Fibroblast of skin of right biceps (primary cell): ENCODE measurements around the gene RNF182.
"Not testable (repeated sequence)": the region's sequence is repeated elsewhere in the genome, so short reads cannot be mapped to it uniquely, and the experiment has no call there.

ENCODE experiments used
- DNase-seq: peaks from one replicate; pipeline ENCODE4 v3.0.0-alpha.2; 2013

Gene RNF182

DNA sequence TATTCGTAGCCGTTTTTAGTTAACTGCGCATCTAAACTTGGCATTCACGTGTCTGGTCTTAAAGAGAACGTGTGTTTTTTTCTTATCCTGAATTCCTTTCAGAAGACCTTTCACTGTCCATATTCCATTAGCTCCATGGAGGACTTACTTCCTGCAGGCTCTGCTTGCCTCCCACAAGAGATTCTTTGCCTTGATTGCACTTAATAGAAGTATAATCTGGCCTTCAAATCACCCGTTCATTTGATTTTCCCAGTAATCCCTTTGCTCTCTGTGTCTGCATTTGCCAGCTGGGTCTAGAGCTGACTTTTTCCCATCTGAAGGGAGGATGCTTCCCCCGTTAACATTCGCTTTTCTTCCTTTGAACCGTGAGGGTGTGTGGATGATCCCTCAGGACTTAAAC is 79.5 kb downstream of the RNF182 start:
- DNase-seq, result no peak

DNA sequence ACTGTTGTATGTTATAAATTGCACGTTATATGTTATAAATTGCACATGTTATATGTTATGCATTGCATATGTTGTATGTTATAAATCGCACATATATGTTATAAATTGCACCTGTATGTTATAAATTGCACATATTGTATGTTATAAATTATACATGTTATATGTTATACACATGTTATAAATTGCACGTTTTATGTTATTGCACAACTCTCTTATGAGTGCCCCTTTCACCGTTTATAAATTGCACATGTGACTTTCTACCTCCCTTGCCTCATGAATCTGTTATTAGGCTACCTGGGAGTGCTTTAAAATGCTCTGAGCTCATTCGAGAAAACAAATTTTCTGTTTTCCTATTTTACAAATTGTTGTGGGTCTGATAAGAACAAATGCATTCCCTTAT is 84.1 kb downstream of the RNF182 start:
- no peak for DNase-seq

- DNase-seq, result no peak
Observed at GRCh38 chr6:14009431-14009830, 84.7 kb downstream of the RNF182 start.

- DNase-seq, result no peak
Observed at GRCh38 chr6:14010275-14010674, 85.5 kb downstream of the RNF182 start.

DNA sequence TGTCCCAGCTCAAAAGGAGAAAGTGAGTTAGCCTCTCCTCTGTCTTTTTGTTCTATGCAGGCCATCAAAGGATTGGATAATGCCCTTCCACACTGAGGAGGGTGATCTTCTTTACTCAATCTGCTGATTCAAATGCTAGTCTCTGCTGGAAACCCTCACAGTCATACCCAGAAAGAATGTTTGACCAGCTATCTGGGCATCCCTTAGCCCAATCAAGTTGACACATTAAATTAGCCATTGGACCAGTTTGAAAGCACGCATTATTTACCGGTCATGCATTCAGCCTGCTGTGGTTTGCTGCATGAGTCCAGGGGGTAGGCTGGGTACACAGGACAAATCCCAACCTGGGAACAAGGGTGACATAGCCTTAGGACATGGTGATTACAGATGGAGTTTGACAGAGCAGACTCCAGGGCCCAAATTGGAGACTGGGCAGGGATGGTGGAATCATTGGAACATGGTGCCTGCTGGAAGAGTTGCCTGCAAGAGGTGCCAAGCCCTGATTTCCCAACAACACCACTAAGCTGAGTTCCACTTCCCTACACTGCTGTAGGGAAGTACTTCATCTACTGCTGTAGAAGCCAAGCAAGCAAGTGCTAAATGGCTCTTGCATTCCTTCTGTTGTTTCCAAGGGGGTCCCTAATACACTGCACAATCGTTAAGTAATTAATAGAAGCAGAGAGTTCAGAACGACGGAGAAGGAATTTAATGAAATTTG is 87.7 kb downstream of the RNF182 start:
- no peak for DNase-seq

DNA sequence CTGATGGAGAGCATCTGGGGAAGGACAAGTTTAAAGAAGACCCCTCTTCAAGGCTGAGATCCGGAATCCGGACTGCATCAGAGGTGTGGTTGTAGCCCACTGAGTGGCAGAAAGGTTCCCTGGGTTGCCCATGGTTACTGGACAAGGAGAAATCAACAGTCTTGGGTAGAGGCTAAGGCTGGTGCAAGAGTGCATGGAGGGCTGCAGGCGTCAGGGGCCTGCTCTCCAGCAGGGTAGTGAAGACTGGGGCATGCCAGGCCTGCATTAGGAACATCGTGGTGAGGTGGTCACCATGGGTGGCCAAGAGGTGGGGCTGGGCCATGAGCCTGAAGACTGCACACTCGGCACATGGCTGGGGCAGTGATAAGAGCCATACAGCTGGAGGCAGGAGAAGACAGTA is 91.2 kb downstream of the RNF182 start:
- DNase-seq, result no peak

GRCh38 chr6:14016432-14016831 is 91.7 kb downstream of the RNF182 start:
- no peak for DNase-seq

DNA sequence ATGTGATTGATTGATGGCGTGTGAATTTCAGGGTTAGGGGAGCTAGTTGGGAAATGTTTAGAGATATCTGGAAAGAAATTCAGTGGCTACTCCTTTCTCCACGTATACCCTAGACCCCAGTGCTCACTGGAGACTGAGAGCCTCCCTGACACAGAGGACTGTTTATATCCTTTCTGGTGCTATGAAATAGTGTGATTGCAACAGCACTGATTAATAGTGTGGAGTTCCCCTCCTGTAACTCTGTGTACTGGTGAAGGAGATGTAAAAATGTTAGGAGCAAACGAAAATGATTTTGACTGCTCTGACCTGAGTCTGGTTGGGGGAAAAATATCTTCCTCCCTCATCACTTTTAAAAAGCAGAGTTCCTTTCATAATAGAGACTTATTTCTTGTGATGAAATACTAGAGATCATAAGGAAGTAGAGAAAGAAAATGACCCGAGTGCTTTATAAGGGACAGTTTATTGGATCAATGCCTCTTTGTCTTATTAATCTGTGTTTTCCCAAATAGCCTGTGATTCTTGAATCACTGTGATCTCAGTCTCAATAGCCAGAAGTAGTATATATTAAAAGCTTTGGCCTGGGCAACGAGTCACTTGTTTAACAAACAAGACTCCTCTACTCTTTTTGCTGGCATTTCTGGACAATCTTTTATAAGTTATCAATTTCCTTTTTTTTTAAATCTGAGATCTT is 92.3 kb downstream of the RNF182 start:
- no peak for DNase-seq

DNA sequence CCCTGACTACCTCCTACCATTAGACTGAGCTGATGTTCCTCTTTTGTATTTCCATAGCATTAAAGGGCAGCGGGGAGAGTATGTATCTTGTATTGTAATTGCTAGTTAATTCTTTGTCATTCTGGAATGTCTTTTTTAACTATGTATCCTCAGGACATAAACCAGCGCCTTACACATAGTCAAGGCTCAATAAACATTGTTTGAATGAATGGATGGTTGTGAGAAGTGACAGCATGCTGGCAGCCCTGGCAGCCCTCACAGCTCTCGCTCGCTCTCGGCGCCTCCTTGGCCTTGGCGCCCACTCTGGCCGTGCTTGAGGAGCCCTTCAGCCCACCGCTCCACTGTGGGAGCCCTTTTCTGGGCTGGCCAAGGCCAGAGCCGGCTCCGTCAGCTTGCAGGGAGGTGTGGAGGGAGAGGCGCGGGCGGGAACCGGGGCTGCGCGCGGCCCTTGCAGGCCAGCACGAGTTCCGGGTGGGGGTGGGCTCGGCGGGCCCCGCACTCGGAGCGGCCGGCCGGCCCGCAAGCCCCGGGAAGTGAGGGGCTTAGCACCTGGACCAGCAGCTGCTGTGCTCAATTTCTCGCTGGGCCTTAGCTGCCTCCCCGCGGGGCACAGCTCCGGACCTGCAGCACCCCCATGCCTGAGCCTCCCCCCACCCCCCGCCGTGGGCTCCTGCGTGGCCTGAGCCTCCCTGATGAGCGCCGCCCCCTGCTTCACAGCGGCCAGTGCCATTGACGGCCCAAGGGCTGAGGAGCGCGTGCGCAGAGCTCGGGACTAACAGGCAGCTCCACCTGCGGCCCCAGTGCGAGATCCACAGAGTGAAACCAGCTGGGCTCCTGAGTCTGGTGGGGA is 93.1 kb downstream of the RNF182 start:
- no peak for DNase-seq

DNA sequence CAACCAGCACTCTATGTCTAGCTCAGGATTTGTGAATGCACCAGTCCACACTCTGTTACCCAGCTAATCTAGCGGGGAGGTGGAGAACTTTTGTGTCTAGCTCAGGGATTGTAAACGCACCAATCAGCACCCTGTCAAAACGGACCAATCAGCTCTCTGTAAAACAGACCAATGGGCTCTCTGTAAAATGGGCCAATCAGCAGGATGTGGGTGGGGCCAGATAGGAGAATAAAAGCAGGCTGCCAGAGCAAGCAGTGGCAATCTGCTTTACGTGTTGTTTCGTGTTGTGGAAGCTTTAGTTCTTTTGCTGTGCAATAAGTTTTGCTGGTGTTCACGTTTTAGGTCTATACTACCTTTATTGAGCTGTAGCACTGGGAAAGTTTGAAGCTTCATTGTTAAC is 93.8 kb downstream of the RNF182 start:
- DNase-seq, result not testable (repeated sequence)

GRCh38 chr6:14020551-14020950 is 95.8 kb downstream of the RNF182 start:
- DNase-seq, result no peak

DNA sequence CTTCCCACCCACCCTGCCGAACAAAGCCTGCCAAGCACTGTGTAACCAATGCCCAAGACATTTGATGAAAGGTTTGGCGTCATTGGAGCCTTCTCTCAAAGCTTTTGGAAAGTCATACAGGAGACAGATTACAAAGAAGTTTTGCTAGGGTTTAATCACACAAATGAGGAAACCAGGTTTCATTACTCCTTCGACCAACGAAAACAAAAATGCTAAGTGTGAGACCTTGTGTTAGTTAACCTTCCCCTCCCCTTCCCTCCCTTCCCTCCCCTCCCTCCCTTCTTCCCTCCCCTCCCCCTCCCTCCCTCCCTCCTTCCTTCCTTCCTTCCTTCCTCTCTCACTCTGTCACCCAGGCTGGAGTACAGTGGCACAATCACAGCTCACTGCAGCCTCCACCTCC is 96.7 kb downstream of the RNF182 start:
- DNase-seq, result no peak

GRCh38 chr6:14022673-14023072 is 97.9 kb downstream of the RNF182 start:
- no peak for DNase-seq

DNA sequence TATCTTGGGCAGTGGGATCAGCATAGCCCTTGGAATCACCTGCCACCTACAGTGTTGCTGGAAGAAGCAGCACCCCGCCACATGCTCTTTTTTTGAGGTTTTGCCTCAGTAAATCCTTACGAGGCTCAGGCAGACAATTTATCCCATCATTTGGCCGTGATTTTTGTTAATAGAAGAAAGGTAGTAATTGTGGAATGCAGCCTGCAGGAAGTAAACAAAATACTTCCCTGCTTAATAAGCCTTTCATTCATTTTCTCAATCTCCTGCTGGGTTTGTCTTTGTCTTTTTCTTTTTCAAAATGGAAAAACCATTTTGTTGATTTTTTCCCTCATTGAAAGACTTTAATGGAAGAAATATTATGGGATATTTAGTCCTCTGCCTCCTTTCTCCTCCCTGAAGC is 99.1 kb downstream of the RNF182 start:
- DNase-seq, result no peak

DNA sequence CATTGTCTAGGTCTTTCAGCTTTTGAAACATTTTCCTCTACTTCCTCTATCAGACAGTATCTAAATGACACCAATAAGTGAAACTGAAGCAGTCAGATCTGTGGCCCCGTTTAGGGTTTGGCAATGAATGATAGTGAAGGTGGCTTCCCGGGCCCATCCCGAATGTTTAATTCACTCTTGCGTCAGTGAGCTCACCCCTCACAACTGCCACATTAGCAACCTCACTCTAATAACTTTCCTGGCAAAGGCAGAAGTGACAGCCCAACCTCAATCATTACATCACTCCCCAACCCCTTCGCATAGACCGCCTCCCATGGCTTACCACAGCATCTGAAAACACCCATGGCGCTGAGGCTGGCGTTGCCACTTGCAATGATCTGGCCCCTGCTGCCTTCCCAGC is 100.4 kb downstream of the RNF182 start:
- DNase-seq, result no peak

DNA sequence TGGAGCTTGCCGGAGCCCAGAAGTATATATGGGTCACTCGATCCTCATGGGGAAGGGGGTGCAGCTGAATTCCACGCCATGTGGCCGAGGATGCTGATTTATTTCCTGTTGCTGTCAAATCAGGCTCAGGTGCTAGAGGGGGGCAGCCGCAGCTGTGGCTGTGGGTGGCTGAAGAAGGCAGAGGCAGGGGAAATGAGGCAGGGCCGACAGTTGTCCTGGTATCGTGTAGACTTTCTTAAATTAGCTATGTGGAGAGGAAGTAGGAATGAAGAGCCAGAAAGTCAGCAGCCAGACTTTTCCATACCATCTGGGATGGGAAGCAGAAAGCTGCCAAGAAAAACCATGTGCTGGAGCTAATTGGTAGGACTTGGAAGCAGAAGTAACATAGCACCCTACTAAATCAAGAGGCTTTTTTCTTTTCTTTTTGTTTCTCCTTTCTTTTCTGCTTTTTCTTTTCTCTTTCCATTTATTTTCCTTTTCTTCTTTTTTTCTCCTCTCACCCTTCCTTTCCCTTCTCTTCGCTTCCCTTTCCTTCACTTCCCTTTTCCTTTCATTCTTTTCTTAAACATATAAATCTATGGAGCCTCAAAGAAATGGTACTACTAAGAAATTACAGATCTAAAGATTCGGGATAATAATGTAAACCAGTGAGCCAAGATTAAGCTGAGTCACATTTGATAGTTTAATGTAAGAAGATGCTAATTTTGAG is 102.2 kb downstream of the RNF182 start:
- peak; percentile 42 for DNase-seq

DNA sequence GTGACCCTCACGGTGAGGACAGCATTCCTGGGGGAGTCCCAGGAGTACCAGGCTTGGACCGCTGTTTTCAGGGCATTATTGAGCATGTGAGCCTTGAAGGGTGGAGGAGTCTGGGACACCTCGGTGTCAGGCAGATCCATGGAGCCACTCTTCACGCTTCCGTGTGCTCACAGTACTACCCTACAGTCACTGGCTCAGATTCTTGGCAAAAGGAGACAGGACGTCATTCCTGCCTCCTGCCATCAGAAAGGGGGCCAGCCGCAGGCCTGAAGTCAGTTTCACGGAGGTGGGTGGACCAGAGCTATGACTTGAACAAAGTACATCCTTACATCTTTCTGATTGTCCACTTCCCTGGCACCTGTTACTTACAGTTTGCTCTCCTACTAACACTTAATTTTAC is 103.9 kb downstream of the RNF182 start:
- DNase-seq, result no peak

- DNase-seq, result no peak
Observed at GRCh38 chr6:14029605-14030004, 104.9 kb downstream of the RNF182 start.
